ENCODE results near the gene MRPL22.
"Not testable (repeated sequence)": the region's sequence is repeated elsewhere in the genome, so short reads cannot be mapped to it uniquely, and the experiment has no call there.

MRPL22 gene

GRCh38 chr5:154995679-154996078 is 54.8 kb downstream of the MRPL22 start:
- DNase-seq (ENCODE audit: low spot score), result no peak

- no peak for DNase-seq (ENCODE audit: low spot score)
These were observed 56.9 kb downstream of the MRPL22 start for GRCh38 chr5:154997746-154998145.

- DNase-seq (ENCODE audit: low spot score), result no peak
These were observed 59.0 kb downstream of the MRPL22 start for GRCh38 chr5:154999865-155000264.

GRCh38 chr5:155001523-155001922 is 60.6 kb downstream of the MRPL22 start:
- DNase-seq (ENCODE audit: low spot score), result no peak

GRCh38 chr5:155002722-155003121 is 61.8 kb downstream of the MRPL22 start:
- DNase-seq (ENCODE audit: low spot score), result peak; percentile 36

GRCh38 chr5:155004138-155004744 is 63.4 kb downstream of the MRPL22 start:
- peak; percentile 52 for DNase-seq (ENCODE audit: low spot score)

GRCh38 chr5:155006265-155006664 is 65.4 kb downstream of the MRPL22 start:
- not testable (repeated sequence) for DNase-seq (ENCODE audit: low spot score)

GRCh38 chr5:155008669-155009068 is 67.8 kb downstream of the MRPL22 start:
- peak; percentile 30 for DNase-seq (ENCODE audit: low spot score)

GRCh38 chr5:155010881-155011280 is 70.0 kb downstream of the MRPL22 start:
- no peak for DNase-seq (ENCODE audit: low spot score)

- DNase-seq (ENCODE audit: low spot score), result no peak
These were observed 72.7 kb downstream of the MRPL22 start, which contains the start of gene KIF4B for GRCh38 chr5:155013526-155013925. Gene KIF4B (plus strand): TSS chr5:155013755. CDS start chr5:155013860, 105 bp downstream.

GRCh38 chr5:155015239-155015638 is 74.4 kb downstream of the MRPL22 start:
- DNase-seq (ENCODE audit: low spot score), result no peak

GRCh38 chr5:155017610-155018009 is 76.7 kb downstream of the MRPL22 start:
- peak; percentile 17 for DNase-seq (ENCODE audit: low spot score)
